H1 (cell line): ENCODE results near the gene GNB1L. TPM values are rescaled to one million over a fixed set of nuclear protein-coding genes. Genes with fewer than 3 reads are reported as not detected.

Experiments
- EGR1 ChIP-seq: IDR thresholded peaks from 2 replicates; pipeline ENCODE4 v1.6.1; 2011; ENCODE audit warnings: low read depth, low read length, borderline replicate concordance
- MAFK ChIP-seq: IDR thresholded peaks from 2 replicates; pipeline ENCODE4 v1.6.1; 2012; ENCODE audit warnings: low read depth, mild to moderate bottlenecking, improper control_type of control experiment, low read length
- RXRA ChIP-seq: IDR thresholded peaks from 2 replicates; pipeline ENCODE4 v1.6.1; 2011; ENCODE audit warnings: low read depth, mild to moderate bottlenecking, low read length, moderate library complexity; ENCODE audit not compliant: insufficient read depth
- TAF7 ChIP-seq: optimal IDR thresholded peaks from 2 replicates; pipeline ENCODE3; 2011; ENCODE audit warnings: low read depth, mild to moderate bottlenecking, inconsistent platforms, low read length, moderate library complexity, borderline replicate concordance
- YY1 ChIP-seq: IDR thresholded peaks from 2 replicates; pipeline ENCODE4 v1.6.1; 2011; ENCODE audit warnings: low read depth, mild to moderate bottlenecking, low read length
- polyA plus RNA-seq, 7 experiments: library from polyadenylated mRNA; depleted of rRNA in 3 of 7; stranded (reverse) in 5 of 7; unstranded in 2 of 7; fragments of >200 nt in 5 of 7; fragments of 200-250 nt in 2 of 7; gene quantifications; 1 replicate in 5 of 7; 2 replicates in 1 of 7; 4 replicates in 1 of 7; pipeline versions ENCODE4 v1.2.1 to v1.2.3, GENCODE V29; 2011 to 2013; ENCODE audit warnings: missing spikeins in 2 of 7, mixed read lengths in 2 of 7
- total RNA-seq: library from RNA; stranded (reverse); fragmentation: NEBNext Ultra II Directional; extraction: Animal tissue kit (Norgen Biotek cat#: 25700); gene quantifications from 2 replicates; pipeline ENCODE4 v1.2.1, GENCODE V29; 2021

Gene GNB1L
- total and polyA plus RNA-seq, 2 of the 8 experiments (the other 6 are each of a cell fraction or from before 2014, with no cell fraction given), result 14.0 to 15.6 TPM

DNA sequence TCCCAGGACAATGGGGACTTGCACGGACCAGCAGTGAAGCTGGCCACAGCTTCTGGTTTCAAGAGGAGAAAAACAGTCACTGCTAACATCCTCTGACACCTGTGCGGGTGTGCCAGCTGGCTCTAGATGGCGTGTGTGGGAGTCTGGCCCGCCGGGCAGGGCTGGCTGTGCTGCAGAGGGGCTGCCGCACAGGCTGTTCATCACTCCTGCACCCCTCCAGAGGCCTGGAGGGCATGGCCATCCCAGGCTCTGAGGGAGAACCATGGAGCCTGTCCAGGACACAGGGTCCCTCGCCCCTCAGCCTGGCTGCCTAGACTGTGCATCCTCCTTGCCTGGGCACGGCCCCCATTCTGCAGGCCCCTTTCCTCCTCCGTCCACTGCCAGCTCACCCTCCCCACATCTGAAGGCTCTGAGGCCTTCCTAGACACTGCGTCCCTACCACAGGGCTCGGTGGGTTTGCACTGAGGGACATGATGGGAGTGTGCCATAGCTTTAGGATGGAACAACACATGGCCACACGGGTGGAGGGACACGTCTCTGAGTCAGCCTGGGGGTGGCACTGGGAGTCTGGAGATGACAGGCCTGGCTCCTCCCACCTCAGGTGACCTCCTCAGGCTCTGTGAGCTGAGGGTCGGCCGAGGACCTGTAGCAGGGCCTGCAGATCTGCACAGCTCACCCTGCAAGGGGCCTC is 42.1 kb upstream of the GNB1L start (continued):
- TF ChIP-seq TAF7 (no peak), RXRA (no peak), MAFK (no peak), YY1 (no peak), EGR1 (no peak)
- TF ChIP-seq, all 59 proteins: peak for 0
